Measurements from ENCODE around the gene NACC2.
"Not testable (repeated sequence)": the region's sequence is repeated elsewhere in the genome, so short reads cannot be mapped to it uniquely, and the experiment has no call there.

The NACC2 gene

GRCh38 chr9:136043441-136043991 lies 51.6 kb downstream of the NACC2 start:
- DNase-seq = no peak

GRCh38 chr9:136042541-136042940 lies 52.5 kb downstream of the NACC2 start:
- DNase-seq = no peak

GRCh38 chr9:136040848-136041247 lies 54.2 kb downstream of the NACC2 start:
- DNase-seq = not testable (repeated sequence)

GRCh38 chr9:136039488-136039887 lies 55.6 kb downstream of the NACC2 start:
- DNase-seq = no peak

GRCh38 chr9:136036848-136037247 lies 58.2 kb downstream of the NACC2 start:
- DNase-seq = no peak

- DNase-seq = no peak
These were observed 59.0 kb downstream of the NACC2 start for GRCh38 chr9:136036050-136036449.

GRCh38 chr9:136031741-136032730 lies 63.1 kb downstream of the NACC2 start:
- no peak for DNase-seq

- DNase-seq = no peak
These were observed 64.0 kb downstream of the NACC2 start for GRCh38 chr9:136031094-136031493.

GRCh38 chr9:136029556-136029955 lies 65.5 kb downstream of the NACC2 start:
- DNase-seq = peak; percentile 6

GRCh38 chr9:136028760-136029470 lies 66.2 kb downstream of the NACC2 start:
- no peak for DNase-seq

GRCh38 chr9:136026943-136027289 lies 68.2 kb downstream of the NACC2 start:
- DNase-seq = peak; percentile 9

GRCh38 chr9:136026266-136026942 lies 68.7 kb downstream of the NACC2 start:
- no peak for DNase-seq

- no peak for DNase-seq
These were observed 69.6 kb downstream of the NACC2 start for GRCh38 chr9:136025481-136025880.

- no peak for DNase-seq
These were observed 70.3 kb downstream of the NACC2 start for GRCh38 chr9:136024696-136025316.

GRCh38 chr9:136024286-136024685 lies 70.8 kb downstream of the NACC2 start:
- no peak for DNase-seq

GRCh38 chr9:136023410-136024225 lies 71.5 kb downstream of the NACC2 start:
- DNase-seq = peak; percentile 9

GRCh38 chr9:136022731-136023409 lies 72.2 kb downstream of the NACC2 start:
- no peak for DNase-seq

- DNase-seq = peak; percentile 15
These were observed 73.0 kb downstream of the NACC2 start for GRCh38 chr9:136021872-136022681.

GRCh38 chr9:136021171-136021871 lies 73.8 kb downstream of the NACC2 start:
- DNase-seq = peak; percentile 6

- peak; percentile 6 for DNase-seq
These were observed 74.4 kb downstream of the NACC2 start for GRCh38 chr9:136020671-136021070.
